HEK293 (cell line): ENCODE measurements around the gene SLC25A25.
A peak's percentile ranks its signal among the peaks of the same experiment; 100 is the strongest.

Experiments
- CTCF ChIA-PET: fragments of 350-600 bp; formaldehyde crosslinking; extraction: SDS; loops from one replicate; lab custom pipeline; 2021; ENCODE audit warnings: antibody characterized with exemption; lab: Yijun Ruan, JAX
- POLR2A ChIA-PET: fragments of 300-600 bp; formaldehyde crosslinking; extraction: SDS; loops from one replicate; lab custom pipeline; 2020; ENCODE audit warnings: antibody characterized with exemption, inconsistent platforms; lab: Yijun Ruan, JAX
- H3K27ac ChIP-seq: fragments of 200-500 bp; sonication (Bioruptor generic); 2 replicates; pipeline ENCODE4 v1.5.1; 2014; ENCODE audit warnings: low read depth, low read length, control low read depth, inconsistent platforms; ENCODE audit errors: extremely low read depth
- H3K36me3 ChIP-seq, 2 experiments: fragments of 200-500 bp in 1 of 2; sonication (Bioruptor generic) in 1 of 2; 1 replicate in 1 of 2; 2 replicates in 1 of 2; pipeline ENCODE4 v1.5.1; 2014 to 2017; ENCODE audit warnings: inconsistent platforms in 2 of 2, low read length in 2 of 2; ENCODE audit not compliant: control insufficient read depth in 2 of 2, insufficient read depth in 1 of 2
- H3K4me1 ChIP-seq: fragments of 200-500 bp; sonication (Bioruptor generic); 2 replicates; pipeline ENCODE4 v1.5.1; 2014; ENCODE audit warnings: mild to moderate bottlenecking, low read length, inconsistent platforms; ENCODE audit not compliant: control insufficient read depth, insufficient read depth
- H3K4me3 ChIP-seq: 2 replicates; pipeline ENCODE4 v1.5.1; 2011; ENCODE audit warnings: low read depth, mild to moderate bottlenecking, control low read depth, low read length, moderate library complexity
- H3K9me3 ChIP-seq: fragments of 200-500 bp; sonication (Bioruptor generic); 2 replicates; pipeline ENCODE4 v1.5.1; 2014; ENCODE audit warnings: low read depth, low read length, inconsistent platforms; ENCODE audit not compliant: control insufficient read depth, insufficient read depth
- GLIS1 ChIP-seq: fragments of 450-650 bp; formaldehyde crosslinking; IDR thresholded peaks from 2 replicates; pipeline ENCODE4 v1.5.1; 2016; ENCODE audit warnings: missing biosample characterization, missing genetic modification characterization
- INSM2 ChIP-seq: fragments of 450-650 bp; formaldehyde crosslinking; IDR thresholded peaks from 2 replicates; pipeline ENCODE4 v1.5.1; 2016; ENCODE audit warnings: missing biosample characterization, missing genetic modification characterization
- OVOL3 ChIP-seq: fragments of 450-650 bp; formaldehyde crosslinking; IDR thresholded peaks from 2 replicates; pipeline ENCODE4 v1.5.1; 2016; ENCODE audit warnings: missing biosample characterization, missing genetic modification characterization
- PRDM10 ChIP-seq: fragments of 450-650 bp; formaldehyde crosslinking; IDR thresholded peaks from 2 replicates; pipeline ENCODE4 v1.5.1; 2016; ENCODE audit warnings: missing biosample characterization, missing genetic modification characterization
- PRDM6 ChIP-seq: fragments of 450-650 bp; formaldehyde crosslinking; IDR thresholded peaks from 2 replicates; pipeline ENCODE4 v1.5.1; 2017; ENCODE audit warnings: missing biosample characterization, missing genetic modification characterization
- SP2 ChIP-seq: fragments of 450-650 bp; formaldehyde crosslinking; IDR thresholded peaks from 2 replicates; pipeline ENCODE4 v1.5.1; 2016; ENCODE audit warnings: missing biosample characterization, missing genetic modification characterization
- WT1 ChIP-seq: fragments of 450-650 bp; formaldehyde crosslinking; IDR thresholded peaks from 2 replicates; pipeline ENCODE4 v1.5.1; 2016; ENCODE audit warnings: missing biosample characterization, missing genetic modification characterization
- ZBTB10 ChIP-seq: fragments of 450-650 bp; formaldehyde crosslinking; IDR thresholded peaks from 2 replicates; pipeline ENCODE4 v1.5.1; 2016; ENCODE audit warnings: missing biosample characterization, missing genetic modification characterization
- ZNF10 ChIP-seq: fragments of 450-650 bp; formaldehyde crosslinking; IDR thresholded peaks from 2 replicates; pipeline ENCODE4 v1.5.1; 2017; ENCODE audit warnings: missing biosample characterization, missing genetic modification characterization
- ZNF214 ChIP-seq: fragments of 450-650 bp; formaldehyde crosslinking; IDR thresholded peaks from 2 replicates; pipeline ENCODE4 v1.5.1; 2017; ENCODE audit warnings: missing biosample characterization, mild to moderate bottlenecking, missing genetic modification characterization, borderline replicate concordance
- ZNF239 ChIP-seq: fragments of 450-650 bp; formaldehyde crosslinking; IDR thresholded peaks from 2 replicates; pipeline ENCODE4 v1.5.1; 2016; ENCODE audit warnings: missing biosample characterization, missing genetic modification characterization
- ZNF341 ChIP-seq: fragments of 450-650 bp; formaldehyde crosslinking; IDR thresholded peaks from 2 replicates; pipeline ENCODE4; 2016; ENCODE audit warnings: low read depth, missing biosample characterization, missing genetic modification characterization
- ZNF48 ChIP-seq: fragments of 450-650 bp; formaldehyde crosslinking; IDR thresholded peaks from 2 replicates; pipeline ENCODE4 v1.5.1; 2016; ENCODE audit warnings: missing biosample characterization, missing genetic modification characterization
- ZNF585B ChIP-seq: fragments of 450-650 bp; formaldehyde crosslinking; IDR thresholded peaks from 2 replicates; pipeline ENCODE4 v1.5.1; 2016; ENCODE audit warnings: missing biosample characterization, missing genetic modification characterization
- ZNF610 ChIP-seq: fragments of 450-650 bp; formaldehyde crosslinking; IDR thresholded peaks from 2 replicates; pipeline ENCODE4 v1.5.1; 2016; ENCODE audit warnings: missing biosample characterization, missing genetic modification characterization, borderline replicate concordance
- ZSCAN18 ChIP-seq: fragments of 450-650 bp; formaldehyde crosslinking; IDR thresholded peaks from 2 replicates; pipeline ENCODE4 v1.5.1; 2016; ENCODE audit warnings: missing biosample characterization, missing genetic modification characterization

SLC25A25 gene

GRCh38 chr9:128080206-128080605 lies 12.2 kb downstream of the SLC25A25 start:
- POLR2A ChIA-PET: interaction anchor here (0.6 to 1.1 kb wide), 2 partner anchors 13 to 30 kb away, joined by 3 to 4 read pairs; partner anchors contain the start of gene NAIF1
- no peaks in the 10 kb centered on the region for H3K4me1 ChIP-seq
- no peak overlapping the region for H3K27ac ChIP-seq
- CTCF ChIA-PET: interaction anchor here (0.6 to 1.3 kb wide), 4 partner anchors 12 to 61 kb away, joined by 3 to 11 read pairs (median 6); no protein-coding TSS in a partner anchor
- 0 out of 2 replicates have a peak, but pooled peaks have one; percentile 26 for TF ChIP-seq PRDM10 (tag by site-specific recombination)
- TF ChIP-seq ZNF610: no peak
- H3K4me3 ChIP-seq: no peak overlapping the region
- no peaks in the 10 kb centered on the region for H3K36me3 ChIP-seq
- H3K9me3 ChIP-seq: no peaks in the 10 kb centered on the region

GRCh38 chr9:128081056-128081455 lies 13.0 kb downstream of the SLC25A25 start:
- Histone ChIP-seq H3K4me3 (no peak overlapping the region), H3K27ac (no peak overlapping the region), H3K9me3 (no peaks in the 10 kb centered on the region), H3K36me3 (no peaks in the 10 kb centered on the region; a peak in 1 of 3 replicates), H3K4me1 (no peaks in the 10 kb centered on the region)
- CTCF ChIA-PET: interaction anchor here (0.6 to 3.0 kb wide), 5 partner anchors 9 to 137 kb away, joined by 3 to 16 read pairs (median 11); no protein-coding TSS in a partner anchor
- POLR2A ChIA-PET: interaction anchor here (1.1 kb wide), 1 partner anchor 14 kb away, joined by 3 read pairs; the partner anchor contains the start of gene NAIF1
- TF ChIP-seq ZNF585B (tag by site-specific recombination) (no peak), OVOL3 (tag by site-specific recombination) (no peak), GLIS1 (tag by site-specific recombination) (peak; percentile 67), WT1 (tag by site-specific recombination) (peak; percentile 74), ZSCAN18 (no peak), ZNF48 (no peak), ZNF341 (0 out of 2 replicates have a peak, but pooled peaks have one; percentile 11), ZNF239 (tag by site-specific recombination) (no peak), SP2 (tag by site-specific recombination) (no peak), INSM2 (tag by site-specific recombination) (no peak), PRDM6 (tag by site-specific recombination) (peak; percentile 18; the same call in 1 of the 2 replicates), ZBTB10 (tag by site-specific recombination) (no peak), ZNF214 (tag by site-specific recombination) (no peak), ZNF10 (tag by site-specific recombination) (no peak)
